Glutamatergic neuron (in vitro differentiated cells): ENCODE data around the gene PPP6R2. TPM values are rescaled to one million over a fixed set of nuclear protein-coding genes. Genes with fewer than 3 reads are reported as not detected.
A peak's percentile ranks its signal among the peaks of the same experiment; 100 is the strongest.

Experiments used
- DNase-seq: peaks from one replicate; pipeline ENCODE4 v3.0.0; 2022
- H3K27ac Mint-ChIP-seq: one replicate; pipeline ENCODE4 v1.8.0; 2020; ENCODE audit warnings: mild to moderate bottlenecking, mixed read lengths, inconsistent platforms; ENCODE audit not compliant: unreplicated experiment
- H3K27me3 Mint-ChIP-seq: one replicate; pipeline ENCODE4 v1.8.0; 2020; ENCODE audit warnings: mild to moderate bottlenecking, moderate library complexity, mixed read lengths, inconsistent platforms; ENCODE audit not compliant: unreplicated experiment
- H3K36me3 Mint-ChIP-seq: one replicate; pipeline ENCODE4 v1.8.0; 2020; ENCODE audit warnings: mild to moderate bottlenecking, mixed read lengths, inconsistent platforms; ENCODE audit not compliant: unreplicated experiment
- H3K4me1 Mint-ChIP-seq: one replicate; pipeline ENCODE4 v1.8.0; 2020; ENCODE audit warnings: mild to moderate bottlenecking, low read depth, mixed read lengths, inconsistent platforms; ENCODE audit not compliant: unreplicated experiment
- H3K4me3 Mint-ChIP-seq: one replicate; pipeline ENCODE4 v1.8.0; 2020; ENCODE audit warnings: mild to moderate bottlenecking, mixed read lengths, inconsistent platforms; ENCODE audit not compliant: unreplicated experiment
- H3K9me3 Mint-ChIP-seq: one replicate; pipeline ENCODE4 v1.8.0; 2020; ENCODE audit warnings: mild to moderate bottlenecking, moderate library complexity, mixed read lengths, inconsistent platforms; ENCODE audit not compliant: unreplicated experiment
- CTCF ChIP-seq: fragments of 200-600 bp; sonication (generic); IDR thresholded peaks from one replicate; pipeline ENCODE4 v1.5.0; 2021; ENCODE audit not compliant: partially characterized antibody, unreplicated experiment
- long read RNA-seq: library from polyadenylated mRNA; unstranded; transcript quantifications from one replicate; pipeline ENCODE4 v2.0.0, GENCODE V29; 2020; ENCODE audit not compliant: unreplicated experiment
- total RNA-seq: library from RNA; stranded (reverse); fragmentation: NEBNext Ultra II Directional; extraction: Animal tissue kit (Norgen Biotek cat#: 25700); gene quantifications from one replicate; pipeline ENCODE4 v1.2.1, GENCODE V29; 2021; ENCODE audit not compliant: unreplicated experiment

Gene PPP6R2
- total RNA-seq = 122 TPM
- long read RNA-seq, full-length matches to known transcripts = 3 of 9 reads
- long read RNA-seq, partial matches to known transcripts = 3 of 9 reads
- long read RNA-seq, other reads (novel, unspliced or antisense) = 3 of 9 reads

- H3K4me1 Mint-ChIP-seq = no peaks in the 10 kb centered on the region
- DNase-seq = peak; percentile 90
- peak within 1 kb of the TSS; percentile 66 for H3K27ac Mint-ChIP-seq
- peak within 1 kb of the TSS; percentile 89 for H3K4me3 Mint-ChIP-seq
- H3K9me3 Mint-ChIP-seq = peaks cover 3% of the 10 kb centered on the region
- TF ChIP-seq CTCF = peak; percentile 65
- H3K27me3 Mint-ChIP-seq = no peaks in the 10 kb centered on the region
- H3K36me3 Mint-ChIP-seq = no peaks in the 10 kb centered on the region
These were observed at the start of gene PPP6R2 for GRCh38 chr22:50342651-50343540. Gene PPP6R2 (plus strand): TSS chr22:50343327. CDS start chr22:50393909, 50,582 bp downstream.

- Mint-ChIP-seq H3K9me3 (peaks cover 3% of the 10 kb centered on the region), H3K27me3 (no peaks in the 10 kb centered on the region), H3K27ac (no peak overlapping the region), H3K36me3 (no peaks in the 10 kb centered on the region), H3K4me1 (peaks cover 3% of the 10 kb centered on the region), H3K4me3 (no peak overlapping the region)
- no peak for DNase-seq
- TF ChIP-seq CTCF = no peak
These were observed 49.4 kb upstream of the PPP6R2 start for GRCh38 chr22:50293441-50294318.

GRCh38 chr22:50294319-50294656 is 48.8 kb upstream of the PPP6R2 start:
- peaks cover 3% of the 10 kb centered on the region for H3K9me3 Mint-ChIP-seq
- no peaks in the 10 kb centered on the region for H3K27me3 Mint-ChIP-seq
- no peak overlapping the region for H3K4me3 Mint-ChIP-seq
- H3K36me3 Mint-ChIP-seq = no peaks in the 10 kb centered on the region
- no peak for TF ChIP-seq CTCF
- H3K4me1 Mint-ChIP-seq = peaks cover 3% of the 10 kb centered on the region
- DNase-seq = no peak
- no peak overlapping the region for H3K27ac Mint-ChIP-seq

GRCh38 chr22:50296658-50297490 is 46.3 kb upstream of the PPP6R2 start:
- no peak overlapping the region for H3K27ac Mint-ChIP-seq
- H3K4me1 Mint-ChIP-seq = peaks cover 3% of the 10 kb centered on the region
- H3K36me3 Mint-ChIP-seq = no peaks in the 10 kb centered on the region

More at GRCh38 chr22:50296658-50297490, 46.3 kb upstream of the PPP6R2 start:
- H3K9me3 Mint-ChIP-seq = peaks cover 5% of the 10 kb centered on the region
- TF ChIP-seq CTCF = no peak
- no peak overlapping the region for H3K4me3 Mint-ChIP-seq
- peaks cover 1% of the 10 kb centered on the region for H3K27me3 Mint-ChIP-seq
- no peak for DNase-seq
